NCI-H2196 (cell line): ENCODE measurements around the gene BRDT.

ENCODE experiments used
- DNase-seq: peaks from one replicate; lab custom pipeline; 2025; ENCODE audit not compliant: unreplicated experiment; lab: John Stamatoyannopoulos, UW

Gene BRDT

DNA sequence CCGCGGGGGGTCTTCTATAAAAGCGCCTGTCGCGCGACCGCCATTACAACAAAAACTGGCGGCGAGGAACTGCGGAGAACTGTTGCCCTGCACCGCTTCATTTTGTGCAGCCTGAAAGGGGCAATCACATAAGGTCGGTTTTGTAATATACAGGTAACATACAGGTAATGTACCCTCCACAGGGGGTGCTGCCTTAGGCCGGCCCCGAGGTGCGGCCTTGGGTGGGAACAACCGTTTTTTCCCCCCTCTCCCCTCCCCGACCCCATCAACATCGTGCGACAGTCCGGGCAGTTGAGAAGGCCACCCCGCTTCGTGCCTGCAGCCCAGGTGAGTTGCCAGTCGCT lies at the start of gene BRDT:
TSS of gene BRDT (plus strand) at position 46 of the 344 bp plus-strand sequence. CDS start 13,354 bp downstream, outside the sequence.
- DNase-seq, result no peak

DNA sequence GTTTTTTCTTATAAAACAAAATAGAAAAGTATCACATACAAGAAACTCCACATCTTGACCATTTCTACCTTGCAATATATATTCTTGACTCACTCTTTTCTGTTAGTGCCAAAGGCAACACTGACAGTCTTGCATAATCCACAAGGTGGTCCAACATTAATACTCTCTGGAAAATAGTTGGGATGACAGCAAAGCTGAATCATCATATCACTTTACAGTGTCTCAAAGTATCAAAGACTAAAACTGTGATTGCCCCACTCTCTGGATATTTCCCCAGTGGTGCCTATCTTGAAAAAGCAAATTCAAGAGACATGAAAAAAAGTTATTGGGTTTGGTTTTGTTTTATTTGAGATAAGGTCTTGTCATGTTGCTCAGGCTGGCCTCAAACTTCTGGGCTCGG lies 48.6 kb upstream of the BRDT start:
- no peak for DNase-seq

DNA sequence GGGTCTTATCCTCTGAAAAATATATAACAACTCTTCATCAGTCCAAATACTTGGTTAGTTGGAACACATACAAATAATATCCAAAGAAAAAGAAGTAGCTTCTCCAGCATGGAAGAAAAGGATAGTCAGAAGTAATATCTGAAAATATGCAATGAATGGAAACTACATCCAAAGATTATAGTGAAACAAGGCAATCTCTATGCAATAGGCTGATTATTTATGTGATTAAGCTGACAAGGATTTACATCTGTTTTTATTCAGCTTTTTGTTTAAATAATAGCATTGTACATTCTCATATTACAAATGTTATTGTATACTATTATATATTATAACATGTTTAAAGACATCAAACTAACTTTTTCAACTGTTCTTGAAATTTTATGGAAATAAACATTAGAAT lies 48.0 kb upstream of the BRDT start:
- DNase-seq, result no peak

DNA sequence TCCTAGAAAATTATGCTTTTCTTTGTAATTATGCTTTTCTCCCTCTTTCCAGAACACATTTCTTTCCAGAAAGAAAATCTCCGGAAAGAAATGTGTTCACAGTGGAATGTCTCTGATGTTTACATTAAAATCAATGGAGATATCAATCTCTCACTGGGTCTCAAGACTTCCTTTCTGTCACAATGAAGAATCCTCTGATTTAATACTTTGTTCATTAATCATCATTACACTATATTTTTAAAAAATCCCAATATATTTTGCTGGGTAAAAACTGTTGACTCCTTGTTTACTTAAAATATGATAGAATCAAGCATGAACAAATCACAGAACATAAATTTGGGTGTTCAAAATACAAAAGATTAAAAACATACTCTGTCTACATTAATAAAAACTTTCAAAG lies 36.9 kb upstream of the BRDT start:
- no peak for DNase-seq

DNA sequence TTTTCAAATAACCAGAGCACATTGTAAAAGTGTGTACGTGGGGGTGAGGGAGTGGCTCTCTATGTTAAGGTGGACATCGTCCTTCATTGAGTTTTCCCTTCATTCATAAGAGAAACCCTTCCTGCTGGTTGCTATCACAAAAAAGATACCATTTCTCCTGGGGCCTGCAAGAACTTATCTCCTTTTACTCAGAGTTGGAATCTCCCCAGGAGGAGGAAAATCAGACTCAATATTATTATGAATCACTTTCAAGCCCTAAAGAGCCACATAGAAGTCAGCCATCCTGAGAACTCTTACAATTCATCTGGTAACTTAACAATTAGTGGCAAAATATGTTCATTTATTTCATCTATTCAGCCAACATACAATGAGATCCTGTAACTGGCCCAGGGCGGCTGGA lies 36.2 kb upstream of the BRDT start:
- DNase-seq, result no peak

DNA sequence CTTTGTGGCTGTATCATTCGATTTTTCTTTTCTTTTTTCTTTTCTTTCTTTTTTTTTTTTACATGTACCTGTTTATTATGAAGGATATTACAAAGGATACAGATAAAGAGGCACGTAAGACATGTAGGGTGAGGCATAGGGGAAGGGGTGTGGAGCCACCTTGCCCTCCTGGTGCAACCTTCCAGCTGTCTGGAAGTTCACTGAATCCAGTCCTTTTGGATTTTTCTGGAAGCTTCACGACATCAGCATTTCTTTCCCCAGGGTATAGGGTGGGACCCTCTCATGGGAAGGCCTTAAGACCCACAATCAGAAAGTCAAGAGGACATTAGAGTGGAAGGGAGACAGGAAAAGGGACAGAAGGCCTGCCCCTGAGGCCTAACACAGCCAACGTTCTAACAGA lies 33.2 kb upstream of the BRDT start:
- DNase-seq, result no peak

DNA sequence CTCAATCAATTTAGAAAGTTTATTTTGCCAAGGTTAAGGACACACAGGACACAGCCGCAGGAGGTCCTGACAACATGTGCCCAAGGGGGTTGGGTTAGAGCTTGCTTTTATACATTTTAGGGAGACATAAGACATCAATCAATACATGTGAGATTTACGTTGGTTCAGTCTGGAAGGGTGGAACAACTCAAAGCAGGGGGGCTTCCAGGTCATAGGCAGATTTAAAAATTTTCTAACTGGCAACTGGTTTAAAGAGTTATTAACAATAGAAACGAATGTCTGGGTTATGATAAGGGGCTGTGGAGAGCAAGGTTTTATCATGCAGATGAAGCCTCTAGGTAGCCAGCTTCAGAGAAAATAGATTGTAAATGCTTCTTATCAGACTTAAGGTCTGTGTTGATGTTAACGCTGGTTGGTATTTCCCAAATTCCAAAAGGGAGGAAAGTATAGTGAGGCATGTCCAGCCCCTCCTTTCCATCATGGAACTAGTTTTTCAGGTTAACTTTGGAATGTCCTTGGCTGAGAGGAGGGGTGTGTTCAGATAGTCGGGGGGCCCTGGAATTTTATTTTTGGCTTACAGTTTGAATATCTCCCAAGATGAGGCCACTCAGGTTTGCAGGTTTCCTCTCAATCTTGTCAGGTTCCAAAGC lies 32.3 kb upstream of the BRDT start:
- no peak for DNase-seq

DNA sequence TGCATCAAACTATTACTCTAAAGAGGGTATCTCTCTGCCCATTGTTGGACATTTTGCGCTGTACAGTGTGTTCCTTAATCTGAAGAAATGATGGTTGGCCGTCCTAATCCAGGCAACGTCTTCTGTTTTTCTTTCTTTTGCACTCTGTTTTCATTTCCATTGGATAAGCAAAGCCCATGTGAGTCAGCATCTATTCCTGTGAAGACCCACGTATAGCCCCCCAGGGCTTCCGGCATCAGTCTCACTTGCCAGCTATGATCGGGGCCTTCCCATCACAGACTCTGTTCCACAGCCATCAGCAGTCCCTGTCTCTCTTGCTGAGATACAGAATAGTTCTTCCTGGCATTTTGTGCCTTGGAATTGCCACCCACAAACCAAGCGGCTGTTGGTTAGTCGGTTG lies 29.2 kb upstream of the BRDT start:
- DNase-seq, result no peak

DNA sequence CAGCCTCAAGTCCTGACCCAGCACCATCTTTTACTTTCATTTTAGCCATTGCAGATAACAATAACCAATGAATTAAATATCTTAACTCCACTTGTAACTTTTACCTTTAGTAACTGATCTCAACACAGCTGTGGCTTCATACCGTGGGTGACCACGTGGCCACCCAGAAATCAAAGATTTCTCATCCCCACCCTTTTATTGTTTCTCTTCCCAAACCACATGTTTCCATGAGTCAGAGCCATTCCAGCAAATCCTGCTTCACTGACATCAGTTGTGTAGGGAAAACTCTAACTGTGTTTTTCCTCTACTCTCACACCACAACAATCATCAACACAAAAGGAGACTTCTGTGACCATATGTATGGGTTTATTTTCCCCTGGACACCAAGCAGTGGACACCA lies 25.1 kb upstream of the BRDT start:
- no peak for DNase-seq

DNA sequence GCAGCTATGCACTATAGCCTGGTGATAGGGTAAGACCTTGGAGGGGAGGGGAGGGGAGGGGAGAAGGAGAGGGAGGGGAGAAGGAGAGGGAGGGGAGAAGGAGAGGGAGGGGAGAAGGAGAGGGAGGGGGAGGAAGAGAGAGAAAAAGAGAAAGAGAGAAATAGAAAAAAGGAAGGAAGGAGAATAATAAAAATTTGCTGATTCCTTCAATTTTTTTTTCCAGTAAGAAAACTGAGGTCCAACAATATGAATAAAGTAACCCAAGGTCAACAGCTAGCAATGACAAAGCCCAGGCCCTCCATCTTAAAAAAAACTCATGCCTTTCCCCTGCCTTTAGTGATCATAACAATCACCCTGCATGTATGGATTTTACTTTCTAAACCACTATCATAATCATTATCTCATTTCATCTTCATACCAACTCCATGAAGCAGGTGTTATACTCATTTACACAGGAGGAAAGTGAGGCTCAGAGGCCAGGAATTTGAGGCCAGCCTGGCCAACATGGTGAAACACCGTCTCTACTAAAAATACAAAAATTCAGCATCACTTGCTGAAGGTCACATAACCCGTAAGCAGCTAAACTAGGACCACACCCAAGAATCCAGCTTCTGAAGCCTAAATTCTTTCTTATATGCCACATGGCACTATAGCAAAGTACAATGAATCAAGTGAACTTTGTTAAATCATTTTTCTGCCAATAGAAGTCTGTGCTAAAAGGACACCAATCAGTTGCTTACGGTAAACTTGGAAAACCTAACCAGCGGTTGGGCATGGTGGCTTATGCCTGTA lies 23.4 kb upstream of the BRDT start:
- DNase-seq, result no peak

DNA sequence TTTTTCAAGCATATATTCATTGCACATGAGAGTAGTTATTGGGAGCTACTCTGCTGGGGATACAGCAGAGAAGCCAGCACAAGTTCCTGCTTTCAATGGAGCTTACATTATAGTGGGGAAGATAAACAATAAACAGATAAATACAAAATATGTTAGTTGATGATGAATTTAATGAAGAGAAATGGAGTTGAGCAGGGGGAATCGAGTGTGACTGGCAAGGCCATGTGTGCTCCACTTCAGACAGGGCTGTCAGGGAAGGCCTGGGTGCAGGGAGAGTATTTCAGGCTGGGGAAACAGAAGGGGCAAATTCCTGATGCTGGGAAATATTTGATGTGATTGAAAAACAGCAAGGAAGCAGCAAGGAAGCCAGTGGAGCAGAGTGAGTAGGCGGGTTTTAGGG lies 21.2 kb upstream of the BRDT start:
- DNase-seq, result no peak

DNA sequence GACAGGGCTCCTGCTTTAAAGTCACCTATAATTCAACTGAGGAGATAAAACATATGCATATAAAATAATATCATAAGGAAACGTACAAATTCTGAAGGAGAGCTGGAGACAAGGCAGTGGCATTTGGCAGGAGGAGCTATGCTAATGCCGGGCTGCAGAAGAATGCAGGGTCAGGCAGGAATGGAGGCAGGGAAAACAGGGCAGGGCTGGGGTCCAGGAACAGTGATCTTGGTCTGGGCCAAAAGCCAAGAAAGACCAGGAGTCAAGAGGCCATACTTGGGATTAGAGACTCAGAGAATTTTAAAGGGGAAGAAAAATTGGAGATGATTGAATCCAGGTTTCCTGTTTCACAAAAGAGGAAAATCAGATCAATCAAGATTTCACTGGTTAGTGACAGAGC lies 20.0 kb upstream of the BRDT start:
- DNase-seq, result no peak

DNA sequence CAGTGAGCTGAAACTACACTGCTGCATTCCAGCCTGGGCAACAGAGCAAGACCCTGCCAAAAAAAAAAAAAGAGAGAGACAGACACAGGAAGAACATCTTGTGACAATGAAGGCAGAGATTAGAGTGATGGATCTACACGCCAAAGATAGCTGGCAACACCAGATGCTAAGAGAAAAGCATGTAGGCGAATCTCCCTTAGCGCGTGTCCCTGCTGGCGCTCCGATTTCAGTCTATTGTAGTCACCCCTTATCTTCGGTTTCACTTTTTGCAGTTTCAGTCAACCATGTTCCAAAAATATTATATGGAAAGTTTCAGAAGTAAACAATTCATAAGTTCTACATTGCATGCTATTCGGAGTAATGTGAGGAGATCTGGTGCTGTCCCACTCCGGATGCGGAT lies 11.6 kb upstream of the BRDT start:
- DNase-seq, result no peak

DNA sequence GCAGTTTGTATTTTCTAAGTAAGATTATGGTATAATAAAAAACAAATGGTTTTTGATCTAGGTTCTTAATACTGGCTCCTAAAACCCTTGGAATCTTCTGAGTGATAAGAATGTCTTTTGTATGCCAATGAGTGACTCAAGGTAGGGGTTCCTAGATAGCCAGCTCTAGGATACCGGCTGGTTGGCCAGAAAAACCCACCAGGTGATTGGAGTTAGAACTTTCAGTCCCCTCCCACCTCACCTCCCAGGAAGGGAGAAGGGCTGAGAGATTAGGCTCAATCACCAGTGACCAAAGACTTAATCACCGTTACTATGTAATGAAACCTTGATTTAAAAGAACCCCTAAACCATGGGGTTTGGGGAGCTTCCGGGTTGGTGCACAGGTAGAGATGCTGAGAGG lies 8.7 kb upstream of the BRDT start:
- no peak for DNase-seq

DNA sequence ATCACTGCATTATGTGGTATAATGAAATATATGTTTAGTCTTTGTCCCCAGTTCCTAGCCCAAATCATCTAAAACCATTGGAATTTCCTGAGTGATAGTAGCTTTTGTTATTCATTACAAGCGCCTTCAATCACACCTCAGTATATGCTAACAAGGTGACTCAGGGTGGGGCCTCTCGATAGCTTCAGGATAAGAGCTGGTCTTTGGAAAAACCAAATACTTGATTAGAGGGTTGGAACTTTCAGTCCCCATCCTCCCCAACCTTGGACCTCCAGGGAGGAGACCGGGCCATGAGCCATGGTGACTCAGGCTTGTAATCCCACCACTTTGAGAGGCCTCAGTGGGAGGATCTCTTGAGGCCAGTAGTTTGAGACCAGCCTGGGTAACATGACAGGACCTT lies 5.1 kb upstream of the BRDT start:
- DNase-seq, result no peak

DNA sequence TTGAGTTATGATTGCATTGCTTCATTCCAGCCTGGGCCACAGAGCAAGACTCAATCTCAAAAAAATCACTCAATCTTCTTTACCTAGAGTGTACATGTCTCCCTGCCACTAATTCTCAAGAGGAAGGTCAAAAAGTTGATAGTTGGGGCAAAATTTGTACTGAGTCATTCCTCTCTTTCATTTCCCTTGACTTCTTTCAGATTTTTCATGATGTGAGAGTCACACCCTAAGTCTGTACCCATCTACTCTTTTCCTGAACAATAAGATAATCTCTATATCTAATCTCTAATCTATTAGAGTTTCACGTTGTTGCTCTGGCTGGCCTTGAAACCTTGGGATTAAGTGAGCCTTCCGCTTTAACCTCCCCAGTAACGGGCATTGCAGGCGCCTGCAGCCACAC lies 1.1 kb upstream of the BRDT start:
- DNase-seq, result no peak

DNA sequence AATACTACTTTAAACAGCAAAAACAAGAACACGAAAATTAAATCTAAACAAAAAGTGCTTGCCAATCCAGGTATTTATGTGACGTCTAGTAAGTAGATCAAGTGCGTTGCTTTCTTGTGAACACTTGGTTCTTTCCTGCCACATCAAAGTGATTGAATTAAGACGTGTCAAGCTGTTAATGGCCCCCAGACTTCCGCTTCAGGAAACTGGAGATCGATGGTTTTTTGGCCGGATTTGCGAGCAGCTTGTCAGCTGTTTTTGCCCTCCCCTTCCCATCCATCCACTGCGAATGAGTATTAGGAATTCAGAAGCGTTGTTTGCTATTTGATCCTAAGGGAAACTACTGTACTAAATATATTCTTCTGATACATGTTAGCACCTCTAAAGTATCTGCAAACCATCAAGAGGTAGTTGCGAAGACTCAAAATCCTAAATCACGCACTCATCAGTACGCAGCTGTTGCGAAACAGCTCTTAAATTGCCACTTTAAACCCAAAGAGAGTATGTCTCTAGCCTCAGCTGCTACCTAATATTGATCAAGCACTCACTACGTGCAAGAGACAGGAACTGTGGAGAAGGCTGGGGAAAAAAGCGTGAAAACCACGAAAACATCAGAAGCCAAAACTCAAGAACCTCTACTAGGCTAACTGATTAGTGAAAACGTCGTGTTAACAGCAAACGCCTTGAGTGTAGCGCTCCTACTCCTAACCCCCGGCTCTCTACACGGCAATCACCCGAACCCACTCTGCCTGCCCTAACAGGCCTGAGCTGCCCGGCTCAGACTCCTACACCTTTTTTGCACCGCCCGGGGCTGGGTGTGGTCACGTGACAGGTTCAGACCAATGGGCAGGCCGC lies 473 bp upstream of the BRDT start:
- no peak for DNase-seq

DNA sequence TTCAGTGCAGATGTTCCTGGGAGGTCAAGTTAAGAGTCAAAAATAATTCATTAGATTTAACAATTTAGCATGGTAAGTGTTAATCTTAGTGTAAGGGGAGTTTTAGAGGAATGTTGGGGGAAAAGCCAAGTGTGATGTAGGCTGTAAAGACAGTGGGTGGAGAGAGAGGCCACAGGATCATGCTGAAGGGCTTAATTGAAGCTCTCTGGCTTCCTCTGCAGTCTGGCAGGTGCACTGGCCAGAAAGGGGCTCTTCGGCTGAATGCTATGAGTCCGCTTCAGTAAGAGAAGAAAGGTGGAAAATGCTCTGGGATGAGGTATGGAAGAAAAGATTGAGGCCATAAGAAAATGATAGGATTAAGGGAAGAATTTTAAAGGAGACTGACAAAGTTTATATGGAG lies 3.0 kb downstream of the BRDT start:
- no peak for DNase-seq

DNA sequence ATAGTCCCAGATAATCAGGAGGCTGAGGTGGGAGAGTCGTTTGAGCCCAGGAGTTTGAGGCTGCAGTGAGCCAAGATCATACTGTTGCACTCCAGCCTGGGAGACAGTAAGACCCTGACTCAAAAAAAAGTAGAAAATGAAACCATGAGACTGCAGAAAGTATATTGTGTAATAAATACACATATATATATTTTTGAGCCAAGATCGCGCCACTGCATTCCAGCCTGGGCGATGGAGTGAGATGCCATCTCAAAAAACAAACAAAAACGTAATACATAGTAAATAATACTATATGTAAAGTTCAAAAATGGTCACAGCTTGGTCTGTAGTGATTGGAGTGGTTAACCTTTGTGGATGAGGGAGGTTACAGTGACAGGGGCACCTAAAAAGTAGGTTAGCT lies 9.7 kb downstream of the BRDT start:
- no peak for DNase-seq

DNA sequence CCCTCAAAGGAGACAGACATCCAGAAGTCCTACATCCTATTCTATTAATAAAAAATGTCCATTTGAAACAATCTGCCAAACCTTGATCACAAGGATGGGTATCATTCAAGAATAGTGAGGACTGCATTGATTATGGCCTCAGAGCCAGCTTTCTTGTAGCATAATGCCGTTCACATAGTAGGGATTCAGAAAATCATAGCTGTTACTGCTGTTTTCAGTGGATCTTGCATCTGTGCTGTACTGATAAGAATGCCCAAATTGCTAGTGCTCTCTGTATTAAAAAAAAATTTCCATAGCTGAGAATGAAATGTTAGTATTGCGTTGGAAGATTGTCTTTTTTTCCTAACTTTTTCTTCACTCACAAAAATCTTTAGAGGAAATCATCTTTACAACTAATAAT lies 19.1 kb downstream of the BRDT start:
- DNase-seq, result no peak

DNA sequence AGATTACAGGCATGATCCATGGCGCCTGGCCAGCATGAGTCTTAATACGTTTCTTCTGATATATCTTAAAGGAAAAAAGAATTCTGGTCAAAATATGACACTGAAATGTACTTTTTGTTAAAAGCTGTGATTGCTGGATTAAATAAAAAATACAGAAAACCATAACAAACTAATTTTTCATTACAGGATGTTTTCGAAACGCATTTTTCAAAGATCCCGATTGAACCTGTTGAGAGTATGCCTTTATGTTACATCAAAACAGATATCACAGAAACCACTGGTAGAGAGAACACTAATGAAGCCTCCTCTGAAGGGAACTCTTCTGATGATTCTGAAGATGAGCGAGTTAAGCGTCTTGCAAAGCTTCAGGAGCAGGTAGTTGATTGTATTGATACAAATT lies 30.2 kb downstream of the BRDT start:
- DNase-seq, result no peak

DNA sequence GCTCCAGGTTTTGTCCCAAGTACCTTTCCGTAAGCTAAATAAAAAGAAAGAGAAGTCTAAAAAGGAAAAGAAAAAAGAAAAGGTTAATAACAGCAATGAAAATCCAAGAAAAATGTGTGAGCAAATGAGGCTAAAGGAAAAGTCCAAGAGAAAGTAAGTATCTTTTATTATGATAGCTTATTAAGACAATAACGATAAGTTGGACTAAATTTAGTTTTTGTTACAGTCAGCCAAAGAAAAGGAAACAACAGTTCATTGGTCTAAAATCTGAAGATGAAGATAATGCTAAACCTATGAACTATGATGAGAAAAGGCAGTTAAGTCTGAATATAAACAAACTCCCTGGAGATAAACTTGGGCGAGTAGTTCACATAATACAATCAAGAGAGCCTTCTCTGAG lies 31.5 kb downstream of the BRDT start:
- no peak for DNase-seq
